GM12872 (cell line): ENCODE measurements around the gene GTF2E1.

Experiments used
- CTCF ChIP-seq: IDR thresholded peaks from 3 replicates; pipeline ENCODE4 v1.5.1; 2011; ENCODE audit warnings: low read depth, mild to moderate bottlenecking, low read length, moderate library complexity; ENCODE audit not compliant: insufficient read depth

The GTF2E1 gene

GRCh38 chr3:120802916-120803315 is 60.4 kb downstream of the GTF2E1 start:
- TF ChIP-seq CTCF, result no peak

- no peak for TF ChIP-seq CTCF
These were observed 74.2 kb downstream of the GTF2E1 start for GRCh38 chr3:120816728-120817127.

- no peak for TF ChIP-seq CTCF
These were observed 78.2 kb downstream of the GTF2E1 start for GRCh38 chr3:120820748-120821147.

DNA sequence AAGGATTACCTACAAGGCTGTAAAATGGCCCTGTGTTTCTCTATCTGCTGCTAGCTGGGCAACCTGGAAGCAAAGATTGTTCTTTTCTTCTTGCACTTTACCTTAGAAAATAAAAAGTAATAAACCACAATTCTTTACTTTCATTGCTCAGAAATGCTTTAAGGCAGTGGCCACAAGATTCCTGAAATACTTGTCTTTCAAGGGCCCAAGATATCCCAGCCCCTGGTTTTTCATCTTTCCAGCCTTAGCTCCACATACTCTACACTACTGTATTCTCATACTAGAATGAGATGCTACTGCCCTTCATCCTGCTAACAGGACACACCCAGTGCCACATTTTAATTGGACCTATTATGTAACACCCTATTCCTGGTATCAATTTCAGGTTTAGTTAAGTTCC is 78.9 kb downstream of the GTF2E1 start:
- TF ChIP-seq CTCF, result no peak

- TF ChIP-seq CTCF, result no peak
These were observed 80.6 kb downstream of the GTF2E1 start for GRCh38 chr3:120823156-120823555.

GRCh38 chr3:120824613-120825012 is 82.1 kb downstream of the GTF2E1 start:
- TF ChIP-seq CTCF, result no peak

DNA sequence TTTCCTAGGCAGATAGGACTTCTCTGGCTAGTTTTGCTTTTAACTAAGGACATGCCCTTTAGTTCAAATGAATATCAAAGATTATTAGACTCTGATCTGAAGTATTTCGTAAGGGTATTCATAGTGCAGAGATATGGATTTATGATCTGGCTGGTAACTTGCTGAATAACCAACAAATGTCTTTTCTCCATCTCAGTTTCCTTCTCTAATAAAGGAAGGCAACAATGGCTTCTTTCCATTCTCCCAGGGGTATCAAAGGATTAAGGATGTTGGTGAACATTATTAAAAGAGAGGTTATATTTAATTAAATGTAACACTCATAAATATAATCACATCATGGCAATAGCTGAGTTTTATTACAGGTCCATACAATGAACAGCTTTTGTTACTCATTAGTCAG is 86.3 kb downstream of the GTF2E1 start:
- no peak for TF ChIP-seq CTCF

- no peak for TF ChIP-seq CTCF
These were observed 88.5 kb downstream of the GTF2E1 start for GRCh38 chr3:120831066-120831465.
